Right lobe of liver (tissue), 6 donors: ENCODE results near the gene NQO2. TPM values are rescaled to one million over a fixed set of nuclear protein-coding genes. Genes with fewer than 3 reads are reported as not detected.
"Not testable (repeated sequence)": the region's sequence is repeated elsewhere in the genome, so short reads cannot be mapped to it uniquely, and the experiment has no call there.

Source experiments
- ATAC-seq, 4 donors: fragments of 200-7000 bp; cut with Tn5 transposase; one replicate each; pipeline ENCODE4 v1.9.1; 2020; ENCODE audit warnings: mild to moderate bottlenecking in 4 of 4, moderate library complexity in 4 of 4
- DNase-seq, 3 donors: peaks; one replicate each; pipeline ENCODE4 v3.0.0-alpha.2; 2020
- H3K27ac ChIP-seq, 3 donors: fragments of 200-600 bp; one replicate each; pipeline ENCODE4 v1.8.0; 2022
- H3K27me3 ChIP-seq, 2 donors: fragments of 200-600 bp; one replicate each; pipeline ENCODE4 v1.8.0; 2022
- H3K36me3 ChIP-seq, 4 donors: fragments of 200-600 bp; sonication (generic) in 1 of 4; one replicate each; pipeline versions ENCODE4 v1.5.1 to v1.8.0; 2017 to 2022; ENCODE audit warnings: control low read depth in 1 of 4
- H3K4me1 ChIP-seq, 4 donors: fragments of 200-600 bp; sonication (generic) in 1 of 4; one replicate each; pipeline versions ENCODE4 v1.5.1 to v1.8.0; 2017 to 2022; ENCODE audit warnings: control low read depth in 1 of 4
- H3K4me3 ChIP-seq, 3 donors: fragments of 200-600 bp; one replicate each; pipeline ENCODE4 v1.8.0; 2022
- H3K9me3 ChIP-seq, 4 donors: fragments of 200-600 bp; sonication (generic) in 1 of 4; one replicate each; pipeline versions ENCODE4 v1.5.1 to v1.8.0; 2017 to 2022; ENCODE audit warnings: control low read depth in 1 of 4
- CTCF ChIP-seq, 4 donors: fragments of 200-600 bp in 3 of 4; fragments of 450-650 bp in 1 of 4; IDR thresholded peaks; one replicate each; pipeline versions ENCODE4 v1.5.1 to v1.8.0; 2016 to 2022; ENCODE audit warnings: antibody characterized with exemption in 4 of 4, mild to moderate bottlenecking in 2 of 4
- POLR2A ChIP-seq: fragments of 450-650 bp; IDR thresholded peaks from one replicate; pipeline ENCODE4 v1.6.1; 2017; ENCODE audit warnings: antibody characterized with exemption, mild to moderate bottlenecking
- WGBS: methylation state at CpG from one replicate; pipeline ENCODE4 v1.1.6; 2018; ENCODE audit warnings: low coverage, low lambda C conversion rate; ENCODE audit not compliant: insufficient coverage; ENCODE audit errors: missing lambda C conversion rate; 5-methylcytosine and 5-hydroxymethylcytosine counted together
- intact Hi-C, 2 donors: fragments of 100-400 bp; cut with DNase I; formaldehyde crosslinking; loops; one replicate each; pipeline versions ENCODE4 v1.11.2 to v1.14.1; 2022
- total RNA-seq, 6 experiments: library from RNA; depleted of rRNA in 2 of 6; stranded (reverse); fragments of >200 nt in 2 of 6; fragmentation: NEBNext Ultra II Directional in 3 of 6; extraction: Animal tissue kit (Norgen Biotek cat#: 25700) in 3 of 6; gene quantifications; one replicate each; pipeline versions ENCODE4 v1.1.0 to v1.2.4, GENCODE V29; 2016 to 2023
- donor health status: DM: no; HTN: yes; CAD: no.
- donor health status: DM: no; HTN: no; CAD: no.
- donor health status: DM: no; HTN: no; CAD: no.
- donor health status: DM: no; HTN: yes; CAD: no.
- donor health status: DM: no; HTN: yes; CAD: no.

NQO2 gene
- total RNA-seq, 6 experiments from 2014 or later, result 44.5 to 74.2 (median 67.3) TPM

- whole genome bisulfite sequencing, result no CpG with 5 or more reads among the region's 9 CpGs
- no peaks in the 10 kb centered on the region for H3K27me3 ChIP-seq
- no peak for TF ChIP-seq CTCF (IDR thresholded peaks at IDR 0.05)
- TF ChIP-seq POLR2A, result no peak
- H3K27ac ChIP-seq, result no peak overlapping the region
- peaks cover 0 to 6% (median 0%) of the 10 kb centered on the region in 4 donors for H3K4me1 ChIP-seq
- no peaks in the 10 kb centered on the region for H3K9me3 ChIP-seq
- no peak for DNase-seq
- H3K36me3 ChIP-seq, result peaks cover 0 to 61% (median 13%) of the 10 kb centered on the region in 4 donors
- ATAC-seq, result peak in 1 of 4 donors; percentile 30
- H3K4me3 ChIP-seq, result no peak overlapping the region
- intact Hi-C loops, result no loop called here
These were observed 17.6 kb downstream of the NQO2 start for GRCh38 chr6:3017304-3017703.

GRCh38 chr6:3019065-3019464 lies 19.4 kb downstream of the NQO2 start:
- Histone ChIP-seq H3K27me3 (no peaks in the 10 kb centered on the region), H3K4me3 (no peak overlapping the region), H3K9me3 (no peaks in the 10 kb centered on the region), H3K4me1 (peaks cover 0 to 9% (median 0%) of the 10 kb centered on the region in 4 donors), H3K27ac (no peak overlapping the region), H3K36me3 (peaks cover 0 to 61% (median 13%) of the 10 kb centered on the region in 4 donors)
- intact Hi-C loops, result no loop called here
- no peak for ATAC-seq
- DNase-seq, result no peak
- no peak for TF ChIP-seq POLR2A
- no peak for TF ChIP-seq CTCF (IDR thresholded peaks at IDR 0.05)
- 54% methylated on average over 1 of the region's 1 CpG for WGBS

- H3K4me1 ChIP-seq, result peaks cover 0 to 16% (median 3%) of the 10 kb centered on the region in 4 donors
- peaks cover 0 to 54% (median 10%) of the 10 kb centered on the region in 4 donors for H3K36me3 ChIP-seq
- no peak overlapping the region for H3K27ac ChIP-seq
- ATAC-seq, result no peak
- 81% methylated on average over 6 of the region's 6 CpGs for WGBS
- no peak overlapping the region for H3K4me3 ChIP-seq
- intact Hi-C loops, result no loop called here
- H3K27me3 ChIP-seq, result no peaks in the 10 kb centered on the region
- no peaks in the 10 kb centered on the region for H3K9me3 ChIP-seq
- TF ChIP-seq POLR2A (no peak), CTCF (IDR thresholded peaks at IDR 0.05) (no peak)
- DNase-seq, result no peak
These were observed 20.1 kb downstream of the NQO2 start for GRCh38 chr6:3019749-3020320.

GRCh38 chr6:3020976-3021598 lies 21.4 kb downstream of the NQO2 start:
- H3K9me3 ChIP-seq, H3K27ac ChIP-seq, H3K4me3 ChIP-seq, DNase-seq, H3K27me3 ChIP-seq, ATAC-seq, intact Hi-C loops: not testable (repeated sequence)
- H3K4me1 ChIP-seq, result peaks cover 0 to 27% (median 3%) of the 10 kb centered on the region in 4 donors
- H3K36me3 ChIP-seq, result peaks cover 0 to 44% (median 7%) of the 10 kb centered on the region in 4 donors
- 90% methylated on average over 2 of the region's 2 CpGs for WGBS
